Measurements from ENCODE around the gene GOT1.

GRCh38 chr10:99366666-99367065 lies 63.8 kb downstream of the GOT1 start:
- TF ChIP-seq CTCF (IDR thresholded peaks at IDR 0.05 in 4 of 5, conservative IDR thresholded peaks at IDR 0.05 in 1 of 5) (no peak), POLR2A (IDR thresholded peaks at IDR 0.05) (no peak)

Measured in gastrocnemius medialis (tissue), 4 donors.